Endothelial cell of umbilical vein (primary cell): ENCODE results near the gene TGFBR3.

Experiments
- CTCF ChIP-seq, 2 donors: IDR thresholded peaks; 1 replicate in 1 of 2; 2 replicates in 1 of 2; pipeline ENCODE4 v1.5.1; 2011; ENCODE audit warnings: low read length in 2 of 2, mild to moderate bottlenecking in 2 of 2, moderate library complexity in 2 of 2, control low read depth in 1 of 2, inconsistent platforms in 1 of 2, low read depth in 1 of 2; ENCODE audit not compliant: insufficient read depth in 1 of 2; ENCODE audit errors: extremely low read depth in 1 of 2
- EZH2 ChIP-seq: IDR thresholded peaks from 2 replicates; pipeline ENCODE4 v1.6.1; 2012; ENCODE audit warnings: borderline replicate concordance, low read depth, mild to moderate bottlenecking, moderate library complexity, low read length, inconsistent platforms; ENCODE audit not compliant: severe bottlenecking
- POLR2A ChIP-seq: IDR thresholded peaks from 2 replicates; pipeline ENCODE4 v1.6.1; 2012; ENCODE audit warnings: low read depth, mild to moderate bottlenecking, control low read depth, low read length

GRCh38 chr1:91784191-91784590 lies 101.8 kb downstream of the TGFBR3 start:
- TF ChIP-seq CTCF (IDR thresholded peaks at IDR 0.05; ENCODE audit: extremely low read depth in 1 of 2, insufficient read depth in 1 of 2, low read depth in 1 of 2, low read length in 2 of 2) (no peak), POLR2A (no peak), EZH2 (no peak)
